Endothelial cell of umbilical vein (primary cell): ENCODE results near the gene LTF. TPM values are rescaled to one million over a fixed set of nuclear protein-coding genes. Genes with fewer than 3 reads are reported as not detected.

Experiments
- BruUV-seq: library from RNA; stranded (reverse); fragments of 400-500 nt; replicated peaks from 2 replicates; lab custom pipeline; 2021; lab: Mats Ljungman, UMichigan
- CTCF ChIA-PET: fragments of 300-600, 350-600 bp; sonication (Branson Sonifier 250); formaldehyde crosslinking; loops from one replicate; lab custom pipeline; 2021; ENCODE audit warnings: antibody characterized with exemption, inconsistent platforms; lab: Charles Lee
- POLR2A ChIA-PET: fragments of 300-600, 350-600 bp; sonication (Branson Sonifier 250); formaldehyde crosslinking; loops from one replicate; lab custom pipeline; 2021; ENCODE audit warnings: antibody characterized with exemption, inconsistent platforms; lab: Charles Lee
- DNase-seq: peaks from one replicate; pipeline ENCODE4 v3.0.0-alpha.2; 2011; ENCODE audit warnings: low read depth, low spot score
- FAIRE-seq: peaks from 2 replicates; lab custom pipeline; 2011; peaks lifted over from hg19 to GRCh38; lab: Jason Lieb, UNC
- H2AFZ ChIP-seq: 2 replicates; pipeline ENCODE4 v1.6.0; 2012; ENCODE audit warnings: low read depth, low read length, control low read depth, inconsistent platforms
- H3K27ac ChIP-seq: 2 replicates; pipeline ENCODE4 v1.5.1; 2011; ENCODE audit warnings: low read depth, mild to moderate bottlenecking, control low read depth, low read length, moderate library complexity; ENCODE audit not compliant: insufficient read depth
- H3K27me3 ChIP-seq, 2 experiments: 2 replicates each; pipeline versions ENCODE4 v1.6.0 to v1.6.1; 2011; ENCODE audit warnings: low read length in 2 of 2, mixed read lengths in 1 of 2; ENCODE audit not compliant: control insufficient read depth in 2 of 2, insufficient read depth in 2 of 2
- H3K36me3 ChIP-seq, 2 experiments: 2 replicates in 1 of 2; 3 replicates in 1 of 2; pipeline ENCODE4 v1.5.1; 2011; ENCODE audit warnings: low read length in 2 of 2, mild to moderate bottlenecking in 1 of 2, moderate library complexity in 1 of 2; ENCODE audit not compliant: control insufficient read depth in 2 of 2, insufficient read depth in 2 of 2; ENCODE audit errors: extremely low read depth in 1 of 2
- H3K4me1 ChIP-seq: 3 replicates; pipeline ENCODE4 v1.5.1; 2011; ENCODE audit warnings: mild to moderate bottlenecking, low read length; ENCODE audit not compliant: control insufficient read depth, insufficient read depth; ENCODE audit errors: extremely low read depth
- H3K4me2 ChIP-seq: 2 replicates; pipeline ENCODE4 v1.6.1; 2011; ENCODE audit warnings: low read length, control low read depth, mixed read lengths; ENCODE audit not compliant: insufficient read depth
- H3K4me3 ChIP-seq, 3 experiments: fragments of 200-600 bp in 1 of 3; sonication (generic), shearing (Covaris generic) in 1 of 3; replicated peaks in 1 of 3; 2 replicates each; pipeline ENCODE4 v1.5.1; 2011 to 2016; ENCODE audit warnings: control low read depth in 3 of 3, low read length in 3 of 3, mild to moderate bottlenecking in 2 of 3, inconsistent platforms in 1 of 3, low read depth in 1 of 3, moderate library complexity in 1 of 3; ENCODE audit not compliant: insufficient read depth in 1 of 3
- H3K79me2 ChIP-seq: 2 replicates; pipeline ENCODE4 v1.6.0; 2012; ENCODE audit warnings: low read length, inconsistent platforms; ENCODE audit not compliant: control insufficient read depth, insufficient read depth
- H3K9ac ChIP-seq: replicated peaks from 2 replicates; pipeline ENCODE3; 2011; ENCODE audit warnings: low read length, control low read depth; ENCODE audit not compliant: insufficient read depth; ENCODE audit errors: extremely low read depth
- H3K9me1 ChIP-seq: replicated peaks from 3 replicates; pipeline ENCODE4 v1.6.0; 2011; ENCODE audit warnings: mild to moderate bottlenecking, low read length; ENCODE audit not compliant: control insufficient read depth, insufficient read depth; ENCODE audit errors: extremely low read depth
- H3K9me3 ChIP-seq: replicated peaks from 2 replicates; pipeline ENCODE4 v1.5.1; 2012; ENCODE audit warnings: low read length, inconsistent platforms; ENCODE audit not compliant: control insufficient read depth, insufficient read depth
- H4K20me1 ChIP-seq: replicated peaks from 2 replicates; pipeline ENCODE3; 2011; ENCODE audit warnings: mild to moderate bottlenecking, low read length; ENCODE audit not compliant: control insufficient read depth, insufficient read depth; ENCODE audit errors: extremely low read depth
- CTCF ChIP-seq, 2 donors: IDR thresholded peaks; 1 replicate in 1 of 2; 2 replicates in 1 of 2; pipeline ENCODE4 v1.5.1; 2011; ENCODE audit warnings: low read length in 2 of 2, mild to moderate bottlenecking in 2 of 2, moderate library complexity in 2 of 2, control low read depth in 1 of 2, inconsistent platforms in 1 of 2, low read depth in 1 of 2; ENCODE audit not compliant: insufficient read depth in 1 of 2; ENCODE audit errors: extremely low read depth in 1 of 2
- EZH2 ChIP-seq: IDR thresholded peaks from 2 replicates; pipeline ENCODE4 v1.6.1; 2012; ENCODE audit warnings: borderline replicate concordance, low read depth, mild to moderate bottlenecking, moderate library complexity, low read length, inconsistent platforms; ENCODE audit not compliant: severe bottlenecking
- FOS ChIP-seq: IDR thresholded peaks from 2 replicates; pipeline ENCODE4 v1.6.1; 2011; ENCODE audit warnings: mild to moderate bottlenecking, low read length, moderate library complexity, borderline replicate concordance; ENCODE audit not compliant: insufficient read depth
- GATA2 ChIP-seq: IDR thresholded peaks from 2 replicates; pipeline ENCODE4 v1.7.0; 2011; ENCODE audit warnings: low read depth, mild to moderate bottlenecking, moderate library complexity, mixed read lengths, low read length; ENCODE audit not compliant: insufficient read length, insufficient read depth
- JUN ChIP-seq: IDR thresholded peaks from 2 replicates; pipeline ENCODE4 v1.6.1; 2011; ENCODE audit warnings: borderline replicate concordance, low read depth; ENCODE audit not compliant: insufficient read length, insufficient read depth
- MAX ChIP-seq: IDR thresholded peaks from 2 replicates; pipeline ENCODE4 v1.6.1; 2011; ENCODE audit not compliant: insufficient read depth, insufficient read length
- MYC ChIP-seq: IDR thresholded peaks from one replicate; pipeline ENCODE4 v1.6.1; 2011; ENCODE audit warnings: mild to moderate bottlenecking, low read depth, low read length
- POLR2A ChIP-seq: IDR thresholded peaks from 2 replicates; pipeline ENCODE4 v1.6.1; 2012; ENCODE audit warnings: low read depth, mild to moderate bottlenecking, control low read depth, low read length
- POLR2AphosphoS5 ChIP-seq: IDR thresholded peaks from 2 replicates; pipeline ENCODE4 v1.6.1; 2012; ENCODE audit warnings: low read depth, mild to moderate bottlenecking, control low read depth, low read length, moderate library complexity; ENCODE audit not compliant: insufficient read depth
- dilution Hi-C: fragments of 300-500 bp; cut with MboI; formaldehyde crosslinking; loops from one replicate; pipeline ENCODE4 v1.15.0; 2019; ENCODE audit warnings: low sequenced_read_pairs; ENCODE audit not compliant: extremely low pct_ligation_motif_present
- intact Hi-C: fragments of 100-400 bp; cut with micrococcal nuclease; formaldehyde crosslinking; loops from one replicate; pipeline ENCODE4 v1.10.0; 2022
- polyA plus RNA-seq, 4 experiments: library from polyadenylated mRNA; depleted of rRNA in 3 of 4; stranded (reverse) in 3 of 4; unstranded in 1 of 4; fragments of >200 nt; gene quantifications; 2 replicates each; pipeline versions ENCODE4 v1.2.1 to v1.2.3, GENCODE V29; 2011 to 2012; ENCODE audit warnings: missing spikeins in 1 of 4
- total RNA-seq: library from RNA; stranded (reverse); gene quantifications from 2 replicates; pipeline ENCODE4 v1.2.3, GENCODE V29; 2021

Gene LTF
- total and polyA plus RNA-seq, 2 donors (not counting 3 experiments of a cell fraction or from before 2014, with no cell fraction given) = not detected

- Histone ChIP-seq H3K9me3 (no peaks in the 10 kb centered on the region), H3K27me3 (peaks cover 3 to 8% of the 10 kb centered on the region in 2 experiments), H3K9me1 (no peaks in the 10 kb centered on the region), H3K27ac (no peak overlapping the region), H3K79me2 (no peaks in the 10 kb centered on the region), H4K20me1 (no peaks in the 10 kb centered on the region), H3K36me3 (no peaks in the 10 kb centered on the region), H3K4me1 (no peaks in the 10 kb centered on the region), H2AFZ (no peak overlapping the region), H3K9ac (no peak overlapping the region), H3K4me2 (no peak overlapping the region), H3K4me3 (no peak overlapping the region)
- DNase-seq = peak; percentile 75
- dilution Hi-C loops = no loop called here
- TF ChIP-seq FOS (peak; percentile 86), MYC (no peak), GATA2 (peak; percentile 91), CTCF (IDR thresholded peaks at IDR 0.05; ENCODE audit: extremely low read depth in 1 of 2, insufficient read depth in 1 of 2, low read depth in 1 of 2, low read length in 2 of 2) (no peak), POLR2AphosphoS5 (no peak), MAX (no peak), EZH2 (no peak), POLR2A (no peak), JUN (peak; percentile 37)
- POLR2A ChIA-PET = no interaction called here
- intact Hi-C loops = loop anchor here (1.0 kb wide), 1 partner anchor 21 kb away; the partner anchor contains the start of genes CCR5AS and CCRL2
- peak; percentile 94 for FAIRE-seq
- BruUV-seq = no TSS peak
- CTCF ChIA-PET = interaction anchor here (0.6 to 1.7 kb wide), 7 partner anchors 19 to 110 kb away, joined by 3 to 11 read pairs (median 5); partner anchors contain the start of genes CCR5AS and CCRL2
Observed at GRCh38 chr3:46386205-46386604, 78.5 kb downstream of the LTF start.

Other genes with a start within 250 kb of the LTF start
- gene CCR3, start 222.4 kb downstream of the LTF start, total RNA-seq = not detected in 2 replicates
- not detected in 2 replicates for gene CCR3, start 222.4 kb downstream of the LTF start, polyA plus RNA-seq
- gene CCR2, start 110.8 kb downstream of the LTF start, total RNA-seq = not detected in 2 replicates
- not detected in 2 replicates for gene CCR2, start 110.8 kb downstream of the LTF start, polyA plus RNA-seq
- gene CCR5, start 94.0 kb downstream of the LTF start, total RNA-seq = not detected in 2 replicates
- not detected in 2 replicates for gene CCR5, start 94.0 kb downstream of the LTF start, polyA plus RNA-seq
- 3.9 and 6.4 TPM in 2 replicates for gene CCRL2, start 57.6 kb downstream of the LTF start, total RNA-seq
- 6.6 and 7.4 TPM in 2 replicates for gene CCRL2, start 57.6 kb downstream of the LTF start, polyA plus RNA-seq
- not detected in 2 replicates for gene RTP3, start 33.1 kb upstream of the LTF start, total RNA-seq
- 0.06 TPM in 1 of 2 replicates, not detected in the other for gene RTP3, start 33.1 kb upstream of the LTF start, polyA plus RNA-seq
- 0.39 and 0.73 TPM in 2 replicates for gene LRRC2, start 101.4 kb upstream of the LTF start, total RNA-seq
- 0.08 and 0.14 TPM in 2 replicates for gene LRRC2, start 101.4 kb upstream of the LTF start, polyA plus RNA-seq
- not detected in 2 replicates for gene FAM240A, start 147.6 kb upstream of the LTF start, total RNA-seq
- not detected in 2 replicates for gene FAM240A, start 147.6 kb upstream of the LTF start, polyA plus RNA-seq
- 9.7 and 10.1 TPM in 2 replicates for gene ALS2CL, start 228.8 kb upstream of the LTF start, total RNA-seq
- gene ALS2CL, start 228.8 kb upstream of the LTF start, polyA plus RNA-seq = 7.3 and 7.8 TPM in 2 replicates
- gene TMIE, start 236.5 kb upstream of the LTF start, total RNA-seq = 0.18 and 0.27 TPM in 2 replicates
- 0.15 and 0.16 TPM in 2 replicates for gene TMIE, start 236.5 kb upstream of the LTF start, polyA plus RNA-seq